Mesenchymal stem cell (in vitro differentiated cells and primary cell): ENCODE results near the gene MTHFD1L.
A peak's percentile ranks its signal among the peaks of the same experiment; 100 is the strongest.

Experiments used
- DNase-seq: peaks from one replicate; pipeline ENCODE4 v3.0.0-alpha.2; 2013
- H2AFZ ChIP-seq: one replicate; pipeline ENCODE4 v1.6.1; 2013; ENCODE audit warnings: low read depth, mild to moderate bottlenecking, control low read depth, inconsistent platforms, low read length, moderate library complexity
- H2AK5ac ChIP-seq: 2 replicates; pipeline ENCODE4 v1.6.1; 2013; ENCODE audit warnings: low read length, moderate library complexity, mild to moderate bottlenecking, inconsistent platforms; ENCODE audit not compliant: severe bottlenecking
- H2BK120ac ChIP-seq: one replicate; pipeline ENCODE4 v1.6.1; 2013; ENCODE audit warnings: low read depth, mild to moderate bottlenecking, inconsistent platforms, low read length, moderate library complexity
- H2BK12ac ChIP-seq, 2 experiments: one replicate each; pipeline ENCODE4 v1.6.1; 2013; ENCODE audit warnings: inconsistent platforms in 2 of 2, low read length in 2 of 2, mild to moderate bottlenecking in 2 of 2, moderate library complexity in 2 of 2, control low read depth in 1 of 2
- H2BK15ac ChIP-seq: one replicate; pipeline ENCODE4 v1.6.1; 2013; ENCODE audit warnings: mild to moderate bottlenecking, low read depth, inconsistent platforms; ENCODE audit not compliant: poor library complexity, severe bottlenecking
- H2BK5ac ChIP-seq: 2 replicates; pipeline ENCODE4 v1.6.1; 2013; ENCODE audit warnings: low read depth, mild to moderate bottlenecking, low read length, control low read depth, inconsistent platforms; ENCODE audit not compliant: poor library complexity, severe bottlenecking
- H3K14ac ChIP-seq, 2 experiments: one replicate each; pipeline ENCODE4 v1.6.1; 2013; ENCODE audit warnings: inconsistent platforms in 2 of 2, low read length in 2 of 2, control low read depth in 1 of 2, mild to moderate bottlenecking in 1 of 2, moderate library complexity in 1 of 2
- H3K18ac ChIP-seq, 2 experiments: one replicate each; pipeline ENCODE4 v1.6.1; 2013; ENCODE audit warnings: inconsistent platforms in 2 of 2, low read length in 2 of 2, control low read depth in 1 of 2, low read depth in 1 of 2, mild to moderate bottlenecking in 1 of 2
- H3K23ac ChIP-seq, 2 experiments: one replicate each; pipeline ENCODE4 v1.6.1; 2013; ENCODE audit warnings: inconsistent platforms in 2 of 2, low read length in 2 of 2, mild to moderate bottlenecking in 2 of 2, moderate library complexity in 2 of 2, control low read depth in 1 of 2
- H3K27ac ChIP-seq: 2 replicates; pipeline ENCODE4 v1.5.1; 2013; ENCODE audit warnings: mild to moderate bottlenecking, moderate library complexity, low read length, control low read depth, inconsistent platforms; ENCODE audit not compliant: poor library complexity, severe bottlenecking
- H3K27me3 ChIP-seq, 2 experiments: 2 replicates each; pipeline versions ENCODE4 v1.6.1 to v1.7.0; 2013; ENCODE audit warnings: low read length in 2 of 2, mild to moderate bottlenecking in 2 of 2, moderate library complexity in 2 of 2, control low read depth in 1 of 2, inconsistent platforms in 1 of 2; ENCODE audit not compliant: control insufficient read depth in 1 of 2, insufficient read depth in 1 of 2
- H3K36me3 ChIP-seq, 2 experiments: 2 replicates each; pipeline versions ENCODE4 v1.6.1 to v1.7.0; 2013; ENCODE audit warnings: low read length in 2 of 2, control low read depth in 1 of 2, inconsistent platforms in 1 of 2, low read depth in 1 of 2, mild to moderate bottlenecking in 1 of 2; ENCODE audit not compliant: insufficient read depth in 2 of 2, control insufficient read depth in 1 of 2
- H3K4ac ChIP-seq, 2 experiments: one replicate each; pipeline ENCODE4 v1.6.1; 2013; ENCODE audit warnings: inconsistent platforms in 2 of 2, low read length in 2 of 2, mild to moderate bottlenecking in 2 of 2, moderate library complexity in 2 of 2, control low read depth in 1 of 2, low read depth in 1 of 2
- H3K4me1 ChIP-seq: 2 replicates; pipeline ENCODE4 v1.6.1; 2013; ENCODE audit warnings: low read depth, low read length, control low read depth; ENCODE audit not compliant: control insufficient read depth, insufficient read depth
- H3K4me2 ChIP-seq: 2 replicates; pipeline ENCODE4 v1.6.1; 2013; ENCODE audit warnings: low read length, mild to moderate bottlenecking, inconsistent platforms; ENCODE audit not compliant: poor library complexity, severe bottlenecking
- H3K4me3 ChIP-seq, 2 experiments: 2 replicates each; pipeline versions ENCODE4 v1.5.1 to v1.7.0; 2013; ENCODE audit warnings: low read length in 2 of 2, mild to moderate bottlenecking in 2 of 2, control low read depth in 1 of 2, low read depth in 1 of 2; ENCODE audit not compliant: insufficient read depth in 1 of 2
- H3K79me1 ChIP-seq: replicated peaks from 2 replicates; pipeline ENCODE4 v1.6.1; 2013; ENCODE audit warnings: mild to moderate bottlenecking, control low read depth, low read length, inconsistent platforms; ENCODE audit not compliant: poor library complexity, severe bottlenecking
- H3K9ac ChIP-seq: 2 replicates; pipeline ENCODE4 v1.7.0; 2013; ENCODE audit warnings: mild to moderate bottlenecking, low read length, moderate library complexity
- H3K9me3 ChIP-seq: 2 replicates; pipeline ENCODE4 v1.7.0; 2013; ENCODE audit warnings: mild to moderate bottlenecking, low read length; ENCODE audit not compliant: control insufficient read depth
- H4K8ac ChIP-seq: one replicate; pipeline ENCODE4 v1.6.1; 2013; ENCODE audit warnings: inconsistent platforms, mild to moderate bottlenecking, low read length, moderate library complexity
- H4K91ac ChIP-seq: one replicate; pipeline ENCODE4 v1.6.1; 2013; ENCODE audit warnings: mild to moderate bottlenecking, low read length, inconsistent platforms
- WGBS: methylation state at CpG from one replicate; pipeline ENCODE4 v1.1.7; 2013; ENCODE audit warnings: mixed read lengths; 5-methylcytosine and 5-hydroxymethylcytosine counted together

MTHFD1L gene

GRCh38 chr6:151068761-151069312 is 203.3 kb downstream of the MTHFD1L start:
- Histone ChIP-seq H3K9ac (peak overlapping the region; percentile 88), H3K4me1 (peaks cover 20% of the 10 kb centered on the region), H2BK15ac (no peak overlapping the region), H2AFZ (no peak overlapping the region), H3K4me2 (no peak overlapping the region), H2AK5ac (peak overlapping the region; percentile 71), H3K14ac (peak overlapping the region in 1 of 2 experiments; percentile 36), H3K27ac (peak overlapping the region; percentile 79), H4K91ac (no peak overlapping the region), H3K23ac (no peak overlapping the region), H4K8ac (no peak overlapping the region), H3K4ac (peak overlapping the region in 1 of 2 experiments; percentile 58), H3K79me1 (peaks cover 13% of the 10 kb centered on the region), H3K18ac (peak overlapping the region in 1 of 2 experiments; percentile 48), H3K4me3 (peak overlapping the region in 1 of 2 experiments; percentile 34), H2BK120ac (no peak overlapping the region), H2BK5ac (no peak overlapping the region), H2BK12ac (peak overlapping the region in 1 of 2 experiments; percentile 54), H3K9me3 (no peaks in the 10 kb centered on the region), H3K27me3 (no peaks in the 10 kb centered on the region), H3K36me3 (peaks cover 0 to 11% of the 10 kb centered on the region in 2 experiments)
- peak; percentile 49 for DNase-seq
- 62% methylated on average over 6 of the region's 6 CpGs for WGBS

- Histone ChIP-seq H3K9me3 (no peaks in the 10 kb centered on the region), H3K18ac (peak overlapping the region; percentile 35 to 94), H2BK12ac (peak overlapping the region; percentile 76 to 95), H3K36me3 (peaks cover 0 to 11% of the 10 kb centered on the region in 2 experiments), H3K27me3 (no peaks in the 10 kb centered on the region), H3K14ac (peak overlapping the region in 1 of 2 experiments; percentile 65), H3K27ac (peak overlapping the region; percentile 79), H3K4me2 (no peak overlapping the region), H4K91ac (peak overlapping the region; percentile 84), H3K79me1 (peaks cover 13% of the 10 kb centered on the region), H3K4me3 (no peak overlapping the region), H4K8ac (no peak overlapping the region), H2AK5ac (peak overlapping the region; percentile 96), H2BK15ac (peak overlapping the region; percentile 31), H3K9ac (peak overlapping the region; percentile 88), H3K4ac (peak overlapping the region in 1 of 2 experiments; percentile 88), H3K4me1 (peaks cover 18% of the 10 kb centered on the region), H2BK5ac (peak overlapping the region; percentile 53), H2BK120ac (no peak overlapping the region), H2AFZ (no peak overlapping the region), H3K23ac (no peak overlapping the region)
- no peak for DNase-seq
- WGBS: 97% methylated on average over 8 of the region's 8 CpGs
Observed at GRCh38 chr6:151069641-151070040, 204.1 kb downstream of the MTHFD1L start.

- H3K9ac ChIP-seq: peak overlapping the region; percentile 86
- no peaks in the 10 kb centered on the region for H3K9me3 ChIP-seq
- peaks cover 11% of the 10 kb centered on the region for H3K79me1 ChIP-seq
- H4K8ac ChIP-seq: no peak overlapping the region
- peaks cover 15% of the 10 kb centered on the region for H3K4me1 ChIP-seq
- WGBS: 51% methylated on average over 3 of the region's 3 CpGs
- peak overlapping the region in 1 of 2 experiments; percentile 74 for H3K4me3 ChIP-seq
- peaks cover 0 to 3% of the 10 kb centered on the region in 2 experiments for H3K36me3 ChIP-seq
- H3K27me3 ChIP-seq: no peaks in the 10 kb centered on the region
- peak; percentile 61 for DNase-seq
- H2BK12ac ChIP-seq: no peak overlapping the region
- peak overlapping the region; percentile 30 for H3K27ac ChIP-seq
- H3K4me2 ChIP-seq: no peak overlapping the region
- no peak overlapping the region for H3K23ac ChIP-seq
- H4K91ac ChIP-seq: no peak overlapping the region
- H3K4ac ChIP-seq: peak overlapping the region in 1 of 2 experiments; percentile 26
- H2AFZ ChIP-seq: no peak overlapping the region
- no peak overlapping the region for H2BK15ac ChIP-seq
- H2BK120ac ChIP-seq: no peak overlapping the region
- H3K14ac ChIP-seq: no peak overlapping the region
- no peak overlapping the region for H2BK5ac ChIP-seq
- H3K18ac ChIP-seq: peak overlapping the region in 1 of 2 experiments; percentile 21
- peak overlapping the region; percentile 7 for H2AK5ac ChIP-seq
Observed at GRCh38 chr6:151070631-151071051, 205.1 kb downstream of the MTHFD1L start.

GRCh38 chr6:151071295-151071694 is 205.8 kb downstream of the MTHFD1L start:
- Histone ChIP-seq H3K4me3 (peak overlapping the region in 1 of 2 experiments; percentile 74), H3K27me3 (no peaks in the 10 kb centered on the region), H3K79me1 (peaks cover 11% of the 10 kb centered on the region), H3K27ac (peak overlapping the region; percentile 30), H2BK12ac (peak overlapping the region in 1 of 2 experiments; percentile 52), H2AK5ac (peak overlapping the region; percentile 80), H4K8ac (peak overlapping the region; percentile 8), H4K91ac (no peak overlapping the region), H3K9ac (peak overlapping the region; percentile 86), H3K23ac (no peak overlapping the region), H3K4me2 (no peak overlapping the region), H3K9me3 (no peaks in the 10 kb centered on the region), H2AFZ (no peak overlapping the region), H3K36me3 (peaks cover 0 to 2% of the 10 kb centered on the region in 2 experiments), H3K4ac (no peak overlapping the region), H3K14ac (no peak overlapping the region), H2BK15ac (no peak overlapping the region), H2BK120ac (no peak overlapping the region), H2BK5ac (no peak overlapping the region), H3K4me1 (peaks cover 15% of the 10 kb centered on the region), H3K18ac (peak overlapping the region in 1 of 2 experiments; percentile 70)
- DNase-seq: peak; percentile 79
- WGBS: 24% methylated on average over 6 of the region's 8 CpGs
